CD4-positive, alpha-beta T cell (primary cell): ENCODE data around the gene DHRS13. TPM values are rescaled to one million over a fixed set of nuclear protein-coding genes. Genes with fewer than 3 reads are reported as not detected.
"Not testable (repeated sequence)": the region's sequence is repeated elsewhere in the genome, so short reads cannot be mapped to it uniquely, and the experiment has no call there.

Source experiments
- ATAC-seq: fragments of 200-7000 bp; cut with Tn5 transposase; one replicate; pipeline ENCODE4 v1.10.0; 2022; ENCODE audit warnings: mild to moderate bottlenecking; ENCODE audit not compliant: poor library complexity
- CTCF ChIA-PET: fragments of 350-600 bp; sonication (Branson Sonifier 250); formaldehyde crosslinking; loops from one replicate; lab custom pipeline; 2021; ENCODE audit warnings: antibody characterized with exemption, inconsistent platforms; lab: Charles Lee
- POLR2A ChIA-PET: fragments of 350-600 bp; sonication (Branson Sonifier 250); formaldehyde crosslinking; loops from one replicate; lab custom pipeline; 2021; ENCODE audit warnings: antibody characterized with exemption, inconsistent platforms; lab: Charles Lee
- DNase-seq, 14 experiments: peaks; one replicate each; pipeline ENCODE4 v3.0.0-alpha.2; 2013 to 2020; ENCODE audit warnings: mixed read lengths in 2 of 14
- H3K27ac ChIP-seq, 2 donors: one replicate each; pipeline versions ENCODE4 v1.5.1 to v1.7.0; 2013; ENCODE audit warnings: low read length in 2 of 2, low read depth in 1 of 2, mild to moderate bottlenecking in 1 of 2
- H3K27me3 ChIP-seq, 2 experiments: 1 replicate in 1 of 2; 2 replicates in 1 of 2; pipeline versions ENCODE4 v1.6.1 to v1.7.0; 2013; ENCODE audit warnings: low read length in 2 of 2, control low read depth in 1 of 2, mild to moderate bottlenecking in 1 of 2, moderate library complexity in 1 of 2; ENCODE audit not compliant: insufficient read depth in 2 of 2, control insufficient read depth in 1 of 2
- H3K36me3 ChIP-seq: one replicate; pipeline ENCODE4 v1.6.1; 2013; ENCODE audit warnings: low read length, control low read depth; ENCODE audit not compliant: insufficient read depth
- H3K4me1 ChIP-seq: one replicate; pipeline ENCODE4 v1.6.1; 2013; ENCODE audit warnings: low read length, control low read depth; ENCODE audit not compliant: insufficient read depth
- H3K4me3 ChIP-seq: one replicate; pipeline ENCODE4 v1.5.1; 2013; ENCODE audit warnings: mild to moderate bottlenecking, low read length, moderate library complexity
- H3K9me3 ChIP-seq, 2 experiments: 1 replicate in 1 of 2; 2 replicates in 1 of 2; pipeline versions ENCODE4 v1.6.1 to v1.7.0; 2013; ENCODE audit warnings: low read length in 2 of 2, mild to moderate bottlenecking in 2 of 2, control low read depth in 1 of 2, moderate library complexity in 1 of 2; ENCODE audit not compliant: control insufficient read depth in 1 of 2, insufficient read depth in 1 of 2
- H3K27ac Mint-ChIP-seq: one replicate; pipeline ENCODE4 v1.8.0; 2020; ENCODE audit warnings: mixed read lengths
- H3K27me3 Mint-ChIP-seq: one replicate; pipeline ENCODE4 v1.8.0; 2021; ENCODE audit warnings: mixed read lengths
- H3K36me3 Mint-ChIP-seq: one replicate; pipeline ENCODE4 v1.8.0; 2021; ENCODE audit warnings: low read depth, mixed read lengths
- H3K4me1 Mint-ChIP-seq: one replicate; pipeline ENCODE4 v1.8.0; 2021; ENCODE audit warnings: low read depth, mixed read lengths
- H3K4me3 Mint-ChIP-seq: one replicate; pipeline ENCODE4 v1.8.0; 2020; ENCODE audit warnings: mild to moderate bottlenecking, mixed read lengths
- H3K9me3 Mint-ChIP-seq: one replicate; pipeline ENCODE4 v1.8.0; 2020; ENCODE audit warnings: mixed read lengths
- CTCF ChIP-seq: fragments of 200-600 bp; IDR thresholded peaks from one replicate; pipeline ENCODE4 v1.8.0; 2022; ENCODE audit warnings: antibody characterized with exemption, mild to moderate bottlenecking
- intact Hi-C, 2 experiments: fragments of 100-400 bp; cut with DNase I in 1 of 2; cut with micrococcal nuclease in 1 of 2; formaldehyde crosslinking; loops; one replicate each; pipeline versions ENCODE4 v1.15.1 to v1.9.0; 2023 to 2025; cut with DNase I, micrococcal nuclease
- total RNA-seq, 174 experiments: library from RNA in 2 of 174; stranded (reverse) in 2 of 174; gene quantifications; one replicate each; pipeline ENCODE4 v1.2.3 and lab custom pipeline; 2021 to 2026

Gene DHRS13
- total RNA-seq, 2 experiments from 2014 or later, result 33.5 to 34.3 TPM

GRCh38 chr17:28935744-28936460 lies 33.0 kb upstream of the DHRS13 start:
- Mint-ChIP-seq H3K27me3 (no peaks in the 10 kb centered on the region), H3K4me3 (peak overlapping the region; percentile 47), H3K27ac (peak overlapping the region; percentile 62), H3K4me1 (peaks cover 75% of the 10 kb centered on the region), H3K36me3 (peaks cover 72% of the 10 kb centered on the region), H3K9me3 (no peaks in the 10 kb centered on the region)
- Histone ChIP-seq H3K27me3 (no peaks in the 10 kb centered on the region), H3K36me3 (peaks cover 25% of the 10 kb centered on the region), H3K27ac (no peak overlapping the region), H3K4me3 (no peak overlapping the region), H3K4me1 (peaks cover 60% of the 10 kb centered on the region), H3K9me3 (no peaks in the 10 kb centered on the region)
- ChIA-PET CTCF (no interaction called here), POLR2A (interaction anchor here (1.1 to 2.2 kb wide), 3 partner anchors 9 to 16 kb away, joined by 3 to 9 read pairs (median 5); partner anchors contain the start of gene PHF12)
- intact Hi-C loops, result no loop called here
- DNase-seq, result no peak
- no peak for ATAC-seq
- TF ChIP-seq CTCF, result no peak

GRCh38 chr17:28934508-28934907 lies 31.6 kb upstream of the DHRS13 start:
- ATAC-seq, H3K4me3 ChIP-seq, H3K27ac ChIP-seq, H3K4me3 Mint-ChIP-seq, DNase-seq, H3K9me3 Mint-ChIP-seq, H3K27me3 Mint-ChIP-seq, H3K9me3 ChIP-seq, H3K27me3 ChIP-seq, intact Hi-C loops: not testable (repeated sequence)
- peaks cover 51% of the 10 kb centered on the region for H3K4me1 ChIP-seq
- POLR2A ChIA-PET, result interaction anchor here (0.8 to 2.2 kb wide), 4 partner anchors 15 to 273 kb away, joined by 3 to 9 read pairs (median 4); partner anchors contain the start of genes PHF12, SDF2 and SUPT6H
- H3K36me3 ChIP-seq, result peaks cover 28% of the 10 kb centered on the region
- CTCF ChIA-PET, result interaction anchor here (0.6 kb wide), 1 partner anchor 10 kb away, joined by 3 read pairs; no protein-coding TSS in a partner anchor
- H3K4me1 Mint-ChIP-seq, result peaks cover 70% of the 10 kb centered on the region
- peak overlapping the region; percentile 58 for H3K27ac Mint-ChIP-seq
- H3K36me3 Mint-ChIP-seq, result peaks cover 67% of the 10 kb centered on the region

GRCh38 chr17:28929787-28930186 lies 26.9 kb upstream of the DHRS13 start:
- Mint-ChIP-seq H3K36me3 (peaks cover 78% of the 10 kb centered on the region), H3K27me3 (no peaks in the 10 kb centered on the region), H3K27ac (peak overlapping the region; percentile 98), H3K9me3 (no peaks in the 10 kb centered on the region), H3K4me1 (peaks cover 62% of the 10 kb centered on the region), H3K4me3 (no peak overlapping the region)
- CTCF ChIA-PET, result interaction anchor here (0.9 to 1.6 kb wide), 6 partner anchors 9 to 24 kb away, joined by 3 to 8 read pairs (median 5); partner anchors contain the start of gene PHF12
- H3K27me3 ChIP-seq, result no peaks in the 10 kb centered on the region
- H3K4me1 ChIP-seq, result peaks cover 58% of the 10 kb centered on the region
- H3K4me3 ChIP-seq, result no peak overlapping the region
- intact Hi-C loops, result loop anchor here in 1 of 2 experiments (5.0 kb wide), 1 partner anchor 202 kb away; the partner anchor contains the start of genes NEK8 and TLCD1
- ATAC-seq, result no peak
- TF ChIP-seq CTCF, result no peak
- H3K9me3 ChIP-seq, result no peaks in the 10 kb centered on the region
- POLR2A ChIA-PET, result interaction anchor here (0.6 to 8.4 kb wide), 3 partner anchors 10 to 203 kb away, joined by 3 to 150 read pairs (median 4); partner anchors contain the start of gene PHF12
- H3K36me3 ChIP-seq, result peaks cover 24% of the 10 kb centered on the region
- no peak for DNase-seq
- peak overlapping the region in 1 of 2 donors; percentile 45 for H3K27ac ChIP-seq
